H1 (cell line): ENCODE data around the gene AGTR1. TPM values are rescaled to one million over a fixed set of nuclear protein-coding genes. Genes with fewer than 3 reads are reported as not detected.

Experiments
- CTCF ChIA-PET: fragments of 300-600 bp; sonication (Branson Sonifier 250); formaldehyde crosslinking; loops from one replicate; lab custom pipeline; 2021; ENCODE audit not compliant: partially characterized antibody; lab: Charles Lee
- POLR2A ChIA-PET: fragments of 300-600 bp; sonication (Branson Sonifier 250); formaldehyde crosslinking; loops from one replicate; lab custom pipeline; 2021; ENCODE audit warnings: inconsistent platforms; ENCODE audit not compliant: partially characterized antibody; lab: Charles Lee
- DNase-seq, 2 experiments: peaks; one replicate each; pipeline versions ENCODE4 v3.0.0 to v3.0.0-alpha.2; 2010 to 2022; ENCODE audit warnings: low spot score in 2 of 2, low read depth in 1 of 2, mixed read lengths in 1 of 2
- FAIRE-seq: peaks from 2 replicates; lab custom pipeline; 2011; peaks lifted over from hg19 to GRCh38; lab: Jason Lieb, UNC
- H2AFZ ChIP-seq: 2 replicates; pipeline ENCODE4 v1.8.1; 2012; ENCODE audit warnings: low read length, inconsistent platforms
- H2AK5ac ChIP-seq: 2 replicates; pipeline ENCODE4 v1.6.1; 2013; ENCODE audit warnings: low read depth, low read length
- H2BK120ac ChIP-seq: replicated peaks from 2 replicates; pipeline ENCODE3; 2013; ENCODE audit warnings: low read depth, low read length, inconsistent platforms
- H2BK12ac ChIP-seq: 2 replicates; pipeline ENCODE4 v1.6.1; 2013; ENCODE audit warnings: low read depth, low read length
- H2BK15ac ChIP-seq: 2 replicates; pipeline ENCODE4 v1.6.1; 2013; ENCODE audit warnings: low read length
- H2BK20ac ChIP-seq: 2 replicates; pipeline ENCODE4 v1.6.1; 2013; ENCODE audit warnings: low read length
- H2BK5ac ChIP-seq: 2 replicates; pipeline ENCODE4 v1.6.1; 2013; ENCODE audit warnings: low read depth, low read length
- H3K14ac ChIP-seq: 2 replicates; pipeline ENCODE4 v1.6.1; 2013; ENCODE audit warnings: inconsistent platforms; ENCODE audit not compliant: insufficient read length
- H3K18ac ChIP-seq: 2 replicates; pipeline ENCODE4 v1.6.1; 2013; ENCODE audit warnings: low read length; ENCODE audit errors: extremely low read depth
- H3K23ac ChIP-seq: 2 replicates; pipeline ENCODE4 v1.6.1; 2013; ENCODE audit warnings: inconsistent platforms; ENCODE audit not compliant: insufficient read length
- H3K23me2 ChIP-seq: 2 replicates; pipeline ENCODE4 v1.6.1; 2013; ENCODE audit warnings: low read depth, low read length
- H3K27ac ChIP-seq: 2 replicates; pipeline ENCODE4 v1.6.1; 2011; ENCODE audit warnings: low read depth, low read length, inconsistent platforms
- H3K27me3 ChIP-seq, 4 experiments: replicated peaks in 1 of 4; 1 replicate in 1 of 4; 2 replicates in 3 of 4; pipeline versions ENCODE4 v1.6.1 to v1.8.1; 2011 to 2013; ENCODE audit warnings: low read length in 3 of 4, mild to moderate bottlenecking in 3 of 4, inconsistent platforms in 2 of 4, mixed read lengths in 2 of 4, moderate library complexity in 1 of 4; ENCODE audit not compliant: control insufficient read depth in 3 of 4, insufficient read depth in 3 of 4; ENCODE audit errors: extremely low read depth in 1 of 4
- H3K36me3 ChIP-seq, 4 experiments: 2 replicates each; pipeline versions ENCODE4 v1.6.1 to v1.8.1; 2011 to 2013; ENCODE audit warnings: mild to moderate bottlenecking in 4 of 4, low read length in 3 of 4, moderate library complexity in 2 of 4, control low read depth in 1 of 4, inconsistent platforms in 1 of 4; ENCODE audit not compliant: insufficient read depth in 4 of 4, control insufficient read depth in 2 of 4
- H3K4ac ChIP-seq: replicated peaks from 2 replicates; pipeline ENCODE3; 2013; ENCODE audit warnings: low read length, low read depth, mixed read lengths, inconsistent platforms; ENCODE audit not compliant: insufficient read length
- H3K4me1 ChIP-seq, 4 experiments: replicated peaks in 1 of 4; 1 replicate in 1 of 4; 2 replicates in 3 of 4; pipeline versions ENCODE4 v1.6.1 to v1.8.1; 2011 to 2013; ENCODE audit warnings: low read length in 3 of 4, inconsistent platforms in 2 of 4, mixed read lengths in 1 of 4; ENCODE audit not compliant: insufficient read depth in 4 of 4, control insufficient read depth in 3 of 4
- H3K4me2 ChIP-seq, 2 experiments: 2 replicates each; pipeline versions ENCODE4 v1.6.1 to v1.8.1; 2011 to 2013; ENCODE audit warnings: low read depth in 2 of 2, low read length in 2 of 2, control low read depth in 1 of 2, inconsistent platforms in 1 of 2, mild to moderate bottlenecking in 1 of 2; ENCODE audit not compliant: insufficient read depth in 1 of 2
- H3K4me3 ChIP-seq, 4 experiments: fragments of 200-600, 300-600 bp in 1 of 4; sonication (generic), shearing (Covaris generic), sonication (Bioruptor Twin) in 1 of 4; 2 replicates each; pipeline versions ENCODE4 v1.5.1 to v1.8.1; 2011 to 2016; ENCODE audit warnings: low read length in 4 of 4, low read depth in 3 of 4, control low read depth in 2 of 4, inconsistent platforms in 2 of 4, mild to moderate bottlenecking in 2 of 4, mixed read lengths in 1 of 4, moderate library complexity in 1 of 4; ENCODE audit not compliant: insufficient read depth in 2 of 4; ENCODE audit errors: extremely low read depth in 1 of 4
- H3K56ac ChIP-seq: replicated peaks from 2 replicates; pipeline ENCODE3; 2013; ENCODE audit warnings: low read depth, mild to moderate bottlenecking, mixed read lengths, low read length, inconsistent platforms; ENCODE audit not compliant: insufficient read length
- H3K79me1 ChIP-seq: 2 replicates; pipeline ENCODE4 v1.6.1; 2013; ENCODE audit warnings: low read depth, low read length, control low read depth
- H3K79me2 ChIP-seq, 2 experiments: 2 replicates each; pipeline versions ENCODE4 v1.6.1 to v1.8.1; 2012 to 2013; ENCODE audit warnings: low read length in 2 of 2, mild to moderate bottlenecking in 2 of 2, inconsistent platforms in 1 of 2; ENCODE audit not compliant: insufficient read depth in 2 of 2, control insufficient read depth in 1 of 2
- H3K9ac ChIP-seq, 4 experiments: replicated peaks in 1 of 4; 1 replicate in 1 of 4; 2 replicates in 3 of 4; pipeline versions ENCODE4 v1.6.1 to v1.8.1; 2011 to 2013; ENCODE audit warnings: low read depth in 3 of 4, low read length in 3 of 4, control low read depth in 2 of 4, mild to moderate bottlenecking in 2 of 4, moderate library complexity in 2 of 4, inconsistent platforms in 1 of 4; ENCODE audit errors: extremely low read depth in 1 of 4
- H3K9me3 ChIP-seq, 2 experiments: 2 replicates each; pipeline versions ENCODE4 v1.6.1 to v1.8.1; 2012 to 2013; ENCODE audit warnings: mild to moderate bottlenecking in 2 of 2, moderate library complexity in 2 of 2, control low read depth in 1 of 2, inconsistent platforms in 1 of 2, low read depth in 1 of 2, low read length in 1 of 2, mixed read lengths in 1 of 2; ENCODE audit not compliant: insufficient read depth in 2 of 2
- H4K20me1 ChIP-seq, 2 experiments: replicated peaks in 1 of 2; 2 replicates each; pipeline versions ENCODE3 to v1.8.1; 2011 to 2013; ENCODE audit warnings: inconsistent platforms in 2 of 2, low read length in 2 of 2, mild to moderate bottlenecking in 1 of 2; ENCODE audit not compliant: insufficient read depth in 2 of 2, control insufficient read depth in 1 of 2
- H4K5ac ChIP-seq: 2 replicates; pipeline ENCODE4 v1.6.1; 2013; ENCODE audit warnings: low read length, low read depth, mixed read lengths, inconsistent platforms; ENCODE audit not compliant: insufficient read length
- H4K8ac ChIP-seq: 2 replicates; pipeline ENCODE4 v1.8.0; 2013; ENCODE audit warnings: mild to moderate bottlenecking, moderate library complexity, low read length, inconsistent platforms; ENCODE audit not compliant: insufficient read depth; ENCODE audit errors: extremely low read depth
- H4K91ac ChIP-seq: replicated peaks from 2 replicates; pipeline ENCODE3; 2013; ENCODE audit warnings: low read length, mixed read lengths, inconsistent platforms; ENCODE audit not compliant: insufficient read length
- ASH2L ChIP-seq: fragments of 200-600, 300-600 bp; sonication (generic); IDR thresholded peaks from one replicate; pipeline ENCODE4 v1.7.1; 2017; ENCODE audit warnings: low read length
- CBX5 ChIP-seq: fragments of 300-800, 300-1000 bp; sonication (generic); IDR thresholded peaks from 2 replicates; pipeline ENCODE4 v1.7.1; 2016; ENCODE audit warnings: antibody characterized with exemption, low read length, low read depth
- EP300 ChIP-seq, 2 experiments: IDR thresholded peaks; 1 replicate in 1 of 2; 2 replicates in 1 of 2; pipeline ENCODE4 v1.6.1; 2011 to 2012; ENCODE audit warnings: low read depth in 2 of 2, low read length in 2 of 2, mild to moderate bottlenecking in 2 of 2, borderline replicate concordance in 1 of 2, inconsistent platforms in 1 of 2, moderate library complexity in 1 of 2
- GTF2F1 ChIP-seq: IDR thresholded peaks from 2 replicates; pipeline ENCODE4 v1.6.1; 2012; ENCODE audit warnings: low read depth, low read length, improper control_type of control experiment, borderline replicate concordance
- HDAC2 ChIP-seq, 2 experiments: fragments of 300-600 bp in 1 of 2; sonication (generic) in 1 of 2; IDR thresholded peaks; 2 replicates each; pipeline ENCODE4 v1.6.1; 2011 to 2012; ENCODE audit warnings: low read depth in 2 of 2, low read length in 2 of 2, mild to moderate bottlenecking in 2 of 2, moderate library complexity in 2 of 2, borderline replicate concordance in 1 of 2, inconsistent platforms in 1 of 2
- HDAC6 ChIP-seq: IDR thresholded peaks from one replicate; pipeline ENCODE4 v1.7.1; 2012; ENCODE audit warnings: low read depth, mild to moderate bottlenecking, inconsistent platforms, low read length, moderate library complexity
- MAX ChIP-seq: IDR thresholded peaks from 2 replicates; pipeline ENCODE4 v1.6.1; 2012; ENCODE audit warnings: inconsistent platforms
- NANOG ChIP-seq: IDR thresholded peaks from 2 replicates; pipeline ENCODE4 v1.6.1; 2011; ENCODE audit warnings: low read length, low read depth, mild to moderate bottlenecking, inconsistent platforms; ENCODE audit not compliant: insufficient read depth, poor library complexity, severe bottlenecking
- NRF1 ChIP-seq: IDR thresholded peaks from 2 replicates; pipeline ENCODE4 v1.6.1; 2011; ENCODE audit warnings: mild to moderate bottlenecking, low read depth, low read length, improper control_type of control experiment
- RFX5 ChIP-seq: IDR thresholded peaks from 2 replicates; pipeline ENCODE4 v1.6.1; 2011; ENCODE audit warnings: low read depth, low read length, improper control_type of control experiment, borderline replicate concordance
- SP4 ChIP-seq: IDR thresholded peaks from 2 replicates; pipeline ENCODE4 v1.6.1; 2012; ENCODE audit warnings: low read length, inconsistent platforms
- TBP ChIP-seq: IDR thresholded peaks from 2 replicates; pipeline ENCODE4 v1.6.1; 2011; ENCODE audit warnings: low read depth, low read length, improper control_type of control experiment
- TEAD4 ChIP-seq: IDR thresholded peaks from 2 replicates; pipeline ENCODE4 v1.6.1; 2012; ENCODE audit warnings: low read depth, low read length, inconsistent platforms, mixed read lengths
- ZNF274 ChIP-seq: IDR thresholded peaks from 2 replicates; pipeline ENCODE4 v1.7.0; 2012; ENCODE audit warnings: low read length, borderline replicate concordance; ENCODE audit errors: extremely low read depth
- WGBS, 2 experiments: shearing (Covaris generic) in 1 of 2; methylation state at CpG; one replicate each; pipeline versions ENCODE4 v1.1.6 to v1.1.7; 2013 to 2015; ENCODE audit warnings: low lambda C conversion rate in 2 of 2, mixed read lengths in 2 of 2, inconsistent platforms in 1 of 2, low coverage in 1 of 2, missing lambda C conversion rate in 1 of 2; ENCODE audit not compliant: insufficient replicate concordance in 2 of 2, insufficient coverage in 1 of 2, insufficient read length in 1 of 2; ENCODE audit errors: extremely low coverage in 1 of 2, missing lambda C conversion rate in 1 of 2; 5-methylcytosine and 5-hydroxymethylcytosine counted together
- polyA plus RNA-seq, 7 experiments: library from polyadenylated mRNA; depleted of rRNA in 3 of 7; stranded (reverse) in 5 of 7; unstranded in 2 of 7; fragments of >200 nt in 5 of 7; fragments of 200-250 nt in 2 of 7; gene quantifications; 1 replicate in 5 of 7; 2 replicates in 1 of 7; 4 replicates in 1 of 7; pipeline versions ENCODE4 v1.2.1 to v1.2.3, GENCODE V29; 2011 to 2013; ENCODE audit warnings: missing spikeins in 2 of 7, mixed read lengths in 2 of 7
- total RNA-seq: library from RNA; stranded (reverse); fragmentation: NEBNext Ultra II Directional; extraction: Animal tissue kit (Norgen Biotek cat#: 25700); gene quantifications from 2 replicates; pipeline ENCODE4 v1.2.1, GENCODE V29; 2021

The AGTR1 gene
- total and polyA plus RNA-seq, 2 of the 8 experiments (the other 6 are each of a cell fraction or from before 2014, with no cell fraction given), result 0.03 TPM; not detected in 1

GRCh38 chr3:148740291-148740690, 42.6 kb downstream of the AGTR1 start:
- no peaks in the 10 kb centered on the region for H3K23me2 ChIP-seq
- H3K14ac ChIP-seq, result no peak overlapping the region
- H4K5ac ChIP-seq, result no peak overlapping the region
- no peak overlapping the region for H2BK120ac ChIP-seq
- CTCF ChIA-PET, result interaction anchor here (0.6 to 1.7 kb wide), 4 partner anchors 8 to 122 kb away, joined by 3 to 6 read pairs (median 4); no protein-coding TSS in a partner anchor
- POLR2A ChIA-PET, result no interaction called here
- H4K91ac ChIP-seq, result no peak overlapping the region
- H3K56ac ChIP-seq, result no peak overlapping the region
- H3K27me3 ChIP-seq, result peaks cover 0 to 2% (median 0%) of the 10 kb centered on the region in 4 experiments; a peak in 1 of 7 replicates
- no peaks in the 10 kb centered on the region; the same call in 1 of the 2 replicates for H3K79me1 ChIP-seq
- no peak overlapping the region for H2BK12ac ChIP-seq
- H3K23ac ChIP-seq, result no peak overlapping the region
- H3K4me3 ChIP-seq, result no peak overlapping the region
- H2AK5ac ChIP-seq, result no peak overlapping the region
- H3K4me2 ChIP-seq, result no peak overlapping the region
- no peak overlapping the region for H3K18ac ChIP-seq
- H3K4me1 ChIP-seq, result no peaks in the 10 kb centered on the region
- DNase-seq, result no peak
- H2BK15ac ChIP-seq, result no peak overlapping the region
- H4K8ac ChIP-seq, result no peak overlapping the region
- no peaks in the 10 kb centered on the region for H3K36me3 ChIP-seq
- no peak overlapping the region for H3K9ac ChIP-seq
- no peak overlapping the region for H2BK5ac ChIP-seq
- H2BK20ac ChIP-seq, result no peak overlapping the region
- H4K20me1 ChIP-seq, result no peaks in the 10 kb centered on the region
- no peaks in the 10 kb centered on the region for H3K79me2 ChIP-seq
- FAIRE-seq, result no peak
- H3K27ac ChIP-seq, result no peak overlapping the region
- H3K4ac ChIP-seq, result no peak overlapping the region
- no peak overlapping the region for H2AFZ ChIP-seq
- WGBS, 2 experiments, result 95% methylated on average over 2 of the region's 2 CpGs; no CpG with 5 or more reads in 1 of the 2 experiments
- no peaks in the 10 kb centered on the region for H3K9me3 ChIP-seq
- TF ChIP-seq TEAD4 (no peak), ASH2L (no peak), GTF2F1 (no peak), ZNF274 (no peak), TBP (no peak), RFX5 (no peak), NANOG (no peak), CBX5 (no peak), NRF1 (no peak), SP4 (no peak), EP300 (IDR thresholded peaks at IDR 0.05; ENCODE audit: borderline replicate concordance in 1 of 2, low read depth in 2 of 2, low read length in 2 of 2) (no peak), HDAC2 (IDR thresholded peaks at IDR 0.05; ENCODE audit: borderline replicate concordance in 1 of 2, low read depth in 2 of 2, low read length in 2 of 2) (no peak), MAX (no peak), HDAC6 (no peak)
